GM10266 (cell line): Measurements from ENCODE around the gene ENO3.

ENCODE experiments used
- DNase-seq: peaks from one replicate; pipeline ENCODE4 v3.0.0; 2012; ENCODE audit errors: extremely low spot score
- TF ChIP-seq, protein P1 (sequence below): IDR thresholded peaks from 2 replicates; pipeline ENCODE4 v1.5.1; 2012; ENCODE audit warnings: mild to moderate bottlenecking, low read depth; ENCODE audit not compliant: control insufficient read depth, insufficient read depth; ENCODE audit errors: missing control alignments

ENO3 gene

DNA sequence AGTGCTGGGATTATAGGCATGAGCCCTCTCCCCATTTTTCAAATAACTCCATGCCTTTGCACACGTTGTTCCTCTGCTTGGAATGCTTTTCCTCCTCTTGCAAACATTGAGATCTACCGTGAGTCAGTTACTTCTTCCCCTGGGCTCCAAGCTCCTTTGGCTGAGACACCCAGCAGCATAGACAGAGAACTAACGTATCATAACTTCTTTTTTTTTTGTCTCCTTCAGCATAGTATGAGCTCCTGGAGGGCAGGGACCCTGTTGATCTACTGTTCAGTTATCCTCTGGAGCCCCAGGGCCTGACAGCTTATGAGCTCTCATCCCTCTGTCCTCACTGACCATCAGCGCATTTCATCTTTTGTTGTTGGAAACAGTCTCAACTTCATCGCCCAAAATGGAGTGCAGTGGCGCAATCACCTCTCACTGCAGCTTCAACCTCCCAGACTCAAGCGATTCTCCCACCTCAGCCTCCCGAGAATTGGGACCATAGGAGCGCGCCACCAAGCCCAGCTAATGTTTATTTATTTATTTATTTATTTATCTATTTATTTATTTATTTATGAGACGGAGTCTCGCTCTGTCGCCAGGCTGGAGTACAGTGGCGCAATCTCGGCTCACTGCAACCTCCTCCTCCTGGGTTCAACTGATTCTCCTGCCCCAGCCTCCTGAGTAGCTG, 14.5 kb downstream of the ENO3 start:
- TF ChIP-seq, protein P1, sequence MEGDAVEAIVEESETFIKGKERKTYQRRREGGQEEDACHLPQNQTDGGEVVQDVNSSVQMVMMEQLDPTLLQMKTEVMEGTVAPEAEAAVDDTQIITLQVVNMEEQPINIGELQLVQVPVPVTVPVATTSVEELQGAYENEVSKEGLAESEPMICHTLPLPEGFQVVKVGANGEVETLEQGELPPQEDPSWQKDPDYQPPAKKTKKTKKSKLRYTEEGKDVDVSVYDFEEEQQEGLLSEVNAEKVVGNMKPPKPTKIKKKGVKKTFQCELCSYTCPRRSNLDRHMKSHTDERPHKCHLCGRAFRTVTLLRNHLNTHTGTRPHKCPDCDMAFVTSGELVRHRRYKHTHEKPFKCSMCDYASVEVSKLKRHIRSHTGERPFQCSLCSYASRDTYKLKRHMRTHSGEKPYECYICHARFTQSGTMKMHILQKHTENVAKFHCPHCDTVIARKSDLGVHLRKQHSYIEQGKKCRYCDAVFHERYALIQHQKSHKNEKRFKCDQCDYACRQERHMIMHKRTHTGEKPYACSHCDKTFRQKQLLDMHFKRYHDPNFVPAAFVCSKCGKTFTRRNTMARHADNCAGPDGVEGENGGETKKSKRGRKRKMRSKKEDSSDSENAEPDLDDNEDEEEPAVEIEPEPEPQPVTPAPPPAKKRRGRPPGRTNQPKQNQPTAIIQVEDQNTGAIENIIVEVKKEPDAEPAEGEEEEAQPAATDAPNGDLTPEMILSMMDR = no peak
- DNase-seq = no peak

DNA sequence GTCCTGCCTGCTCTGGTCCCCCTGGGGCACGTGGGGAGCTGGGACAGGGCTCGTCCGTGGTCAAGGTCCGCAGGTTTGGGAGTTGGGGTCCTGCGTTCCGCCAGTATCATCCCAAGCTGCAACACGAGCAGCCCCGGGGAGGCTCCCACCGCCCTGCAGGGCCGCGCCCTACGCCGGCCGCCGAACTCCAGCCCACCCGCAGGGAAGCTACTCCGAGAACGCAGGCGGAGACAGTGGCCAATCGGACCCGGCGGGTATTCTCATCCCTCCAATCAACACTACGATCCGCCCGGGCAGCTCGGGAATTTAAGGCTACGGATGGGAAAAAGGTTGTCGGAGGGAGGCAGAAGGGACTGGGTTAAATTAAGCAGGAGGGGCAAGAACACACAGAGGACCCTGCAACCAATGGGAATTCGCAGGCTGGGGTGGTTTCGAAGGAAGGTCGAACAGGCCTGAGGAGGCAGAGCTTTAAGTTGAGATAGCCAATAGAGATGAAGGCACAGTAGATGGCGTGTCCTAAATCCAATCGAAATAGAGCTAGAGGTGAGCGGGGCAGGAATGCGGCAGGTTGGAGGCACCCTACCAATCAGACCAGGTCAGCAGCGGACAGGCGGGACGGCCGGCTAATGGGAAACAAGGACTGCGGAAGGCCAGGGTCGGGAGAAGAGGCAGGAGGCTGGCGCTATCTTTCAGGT, 16.1 kb downstream of the ENO3 start:
- DNase-seq = peak; percentile 98
- TF ChIP-seq, protein P1 = no peak

DNA sequence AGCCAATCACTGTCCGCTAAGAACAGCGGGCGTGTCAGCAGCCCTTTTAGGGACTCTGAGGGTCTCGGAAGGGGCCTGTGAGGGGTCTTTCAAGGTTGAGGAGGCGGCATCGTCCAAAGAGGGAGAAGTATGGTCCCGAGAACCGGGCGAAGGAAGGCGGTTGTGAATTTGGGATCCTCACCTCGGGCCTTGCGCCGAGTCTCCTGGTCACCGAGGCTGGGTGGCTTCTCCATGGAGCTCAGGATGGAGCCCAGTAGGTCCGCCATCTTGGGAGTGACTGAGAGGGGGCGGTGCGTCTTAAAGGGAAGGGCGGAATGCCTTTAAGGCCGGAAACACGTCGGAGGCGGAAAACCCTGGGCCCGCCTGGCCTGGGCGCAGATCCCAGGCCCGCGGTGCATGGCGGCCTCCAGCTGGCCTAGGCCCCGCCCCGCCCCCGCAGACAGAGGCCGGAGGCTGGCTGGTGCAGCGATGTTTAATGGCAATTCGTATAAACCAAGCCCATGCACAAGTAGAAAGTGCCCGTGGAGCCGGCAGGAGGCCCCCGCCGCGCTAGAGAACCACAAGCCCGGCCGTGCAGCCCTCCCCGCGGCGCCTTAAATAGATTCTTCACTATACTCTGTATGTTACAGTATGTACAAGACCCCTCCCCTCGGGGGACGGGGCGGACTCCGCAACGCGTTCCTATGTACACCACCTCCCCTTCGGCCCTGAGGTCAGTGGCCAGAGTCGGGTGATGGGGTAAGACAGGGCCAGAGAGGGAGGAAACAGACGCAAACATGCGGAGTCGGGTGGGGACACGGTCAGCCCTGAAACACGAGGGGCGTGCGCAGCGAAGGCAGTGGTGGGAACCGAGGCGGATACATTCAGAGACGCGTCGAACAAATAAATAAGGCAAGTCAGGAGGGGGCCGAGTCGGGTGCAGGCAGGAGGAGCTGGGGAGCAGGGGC, 16.9 kb downstream of the ENO3 start, which contains the start of gene SPAG7:
Gene SPAG7, minus strand, starts transcription at position 279 of the 947 bp plus-strand sequence. Its CDS starts 13 bp downstream, at position 266.
- TF ChIP-seq, protein P1 = peak; percentile 8
- DNase-seq = peak; percentile 95

DNA sequence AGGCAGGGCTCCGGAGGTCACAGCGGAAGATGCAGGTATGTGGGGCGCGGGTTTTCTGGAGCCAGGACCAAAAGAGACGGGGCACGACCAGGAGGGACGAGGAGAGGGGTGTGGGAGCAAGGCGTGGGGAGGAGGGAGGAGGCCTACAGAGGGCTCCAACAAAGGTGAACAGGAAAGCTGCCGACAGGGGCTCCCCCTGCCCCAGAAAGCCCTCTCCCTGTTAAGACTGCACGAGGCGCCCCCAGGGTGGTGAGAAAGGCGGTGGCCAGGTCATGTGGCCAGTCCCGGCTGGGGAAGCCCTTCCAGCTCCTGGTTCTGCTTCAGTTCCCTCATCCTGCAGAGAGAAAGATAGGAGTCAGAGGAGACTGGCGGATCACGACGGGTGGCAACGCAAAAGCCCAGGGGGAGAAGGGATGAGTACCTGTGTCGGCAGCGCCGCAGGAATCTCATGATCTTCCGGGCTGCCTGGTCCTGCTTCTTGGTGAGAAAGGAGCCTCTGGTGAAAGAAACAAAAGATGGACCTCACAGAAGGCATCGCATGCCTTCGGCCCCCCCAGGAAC, 17.6 kb downstream of the ENO3 start:
- TF ChIP-seq, protein P1 = no peak
- DNase-seq = no peak

DNA sequence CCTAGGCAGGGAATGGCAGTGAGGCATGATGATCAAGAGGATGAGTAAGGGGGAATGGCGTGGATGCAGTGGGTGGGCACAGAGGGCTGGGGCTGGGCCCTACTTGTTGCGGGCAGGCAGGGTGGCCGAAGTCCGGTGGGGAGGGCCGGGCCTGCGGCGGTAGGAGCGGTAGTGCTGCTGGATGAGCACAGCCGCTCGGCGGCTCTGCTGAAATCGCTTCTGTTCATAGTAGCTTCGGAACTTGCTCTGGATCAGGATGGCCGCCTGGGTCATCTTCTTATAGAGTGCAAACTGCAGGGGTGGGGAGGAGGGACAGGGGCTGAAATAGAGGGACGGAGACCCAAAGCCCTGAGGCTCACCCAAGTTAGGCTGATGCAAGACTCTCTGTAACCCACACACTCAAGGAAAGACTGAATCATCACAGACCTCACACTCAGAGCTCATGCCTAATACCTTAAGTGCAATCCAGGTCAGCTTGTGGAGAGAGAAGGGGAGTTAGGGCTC, 18.2 kb downstream of the ENO3 start:
- DNase-seq = no peak
- TF ChIP-seq, protein P1 = no peak

DNA sequence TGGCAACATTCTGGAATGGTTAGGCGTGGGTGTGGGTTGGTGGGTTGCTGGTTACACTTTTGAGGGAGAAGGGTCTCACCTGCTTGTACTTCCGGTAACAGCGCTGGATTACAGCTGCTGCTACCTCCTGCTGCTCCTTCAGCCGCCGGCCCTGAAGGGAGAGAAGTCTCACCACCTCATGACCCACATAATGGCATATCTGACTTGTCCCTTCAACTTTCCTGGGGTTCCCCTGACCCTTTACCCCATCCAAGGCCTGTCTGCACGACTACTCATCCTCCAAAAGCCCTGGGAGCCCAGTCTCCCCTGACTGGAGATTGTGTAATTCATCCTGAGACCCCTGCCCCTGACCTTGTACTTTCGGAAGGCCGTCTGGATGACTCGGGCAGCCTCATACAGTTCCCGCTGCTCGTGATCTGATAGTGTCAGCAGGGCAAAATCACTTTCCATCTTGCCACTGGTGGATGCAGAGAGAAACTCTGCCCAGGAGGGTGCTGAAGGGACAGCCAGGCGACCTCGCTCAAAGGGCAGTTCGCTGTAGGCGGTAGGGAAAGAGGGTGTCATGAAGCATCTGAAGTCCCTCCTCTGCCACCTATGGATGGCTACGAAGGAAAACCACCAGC, 18.7 kb downstream of the ENO3 start:
- TF ChIP-seq, protein P1 = no peak
- DNase-seq = no peak
